ENCODE data around the gene TNFRSF14.

Gene TNFRSF14

GRCh38 chr1:2597441-2598328, 41.5 kb downstream of the TNFRSF14 start (continued):
- TF ChIP-seq PATZ1 (CRISPR knock-in tag; IDR thresholded peaks at IDR 0.05; ENCODE audit: borderline replicate concordance) = no peak
- TF ChIP-seq ZFP3 (CRISPR knock-in tag; IDR thresholded peaks at IDR 0.05) = no peak
- TF ChIP-seq OSR1 (CRISPR knock-in tag; IDR thresholded peaks at IDR 0.05) = no peak
- TF ChIP-seq ZC3H10 (CRISPR knock-in tag; IDR thresholded peaks at IDR 0.05) = no peak
- TF ChIP-seq GLIS3 (CRISPR knock-in tag; IDR thresholded peaks at IDR 0.05) = no peak
- TF ChIP-seq ZFP30 (CRISPR knock-in tag; IDR thresholded peaks at IDR 0.05) = no peak
- TF ChIP-seq ISL1 (CRISPR knock-in tag; IDR thresholded peaks at IDR 0.05) = no peak
- TF ChIP-seq PPARA (CRISPR knock-in tag; IDR thresholded peaks at IDR 0.05; ENCODE audit: borderline replicate concordance) = no peak
- TF ChIP-seq ARNTL (CRISPR knock-in tag; IDR thresholded peaks at IDR 0.05; ENCODE audit: borderline replicate concordance, low read depth) = no peak
- no peak for TF ChIP-seq ZNF8 (CRISPR knock-in tag; IDR thresholded peaks at IDR 0.05)
- no peak for TF ChIP-seq SNAI2 (CRISPR knock-in tag; IDR thresholded peaks at IDR 0.05)

- no peak for ATAC-seq
- TF ChIP-seq TSHZ2 (CRISPR knock-in tag; IDR thresholded peaks at IDR 0.05) = no peak
- no peak for TF ChIP-seq BACH2 (CRISPR knock-in tag; IDR thresholded peaks at IDR 0.05; ENCODE audit: borderline replicate concordance)
- no peak for TF ChIP-seq ZNF70 (CRISPR knock-in tag; IDR thresholded peaks at IDR 0.05)
- TF ChIP-seq PATZ1 (CRISPR knock-in tag; IDR thresholded peaks at IDR 0.05; ENCODE audit: borderline replicate concordance) = no peak
- TF ChIP-seq SNAI2 (CRISPR knock-in tag; IDR thresholded peaks at IDR 0.05) = no peak
- no peak for TF ChIP-seq TOX (CRISPR knock-in tag; IDR thresholded peaks at IDR 0.05; ENCODE audit: borderline replicate concordance)
- no peak for TF ChIP-seq ZNF565 (CRISPR knock-in tag; conservative IDR thresholded peaks at IDR 0.05; ENCODE audit: low read depth)
- no peak for TF ChIP-seq ZFP30 (CRISPR knock-in tag; IDR thresholded peaks at IDR 0.05)
- TF ChIP-seq GLIS3 (CRISPR knock-in tag; IDR thresholded peaks at IDR 0.05) = no peak
- TF ChIP-seq TCF4 (CRISPR knock-in tag; IDR thresholded peaks at IDR 0.05; ENCODE audit: borderline replicate concordance) = no peak
These were observed 42.3 kb downstream of the TNFRSF14 start for GRCh38 chr1:2598329-2598931.

- ATAC-seq = no peak
- TF ChIP-seq ARNTL (CRISPR knock-in tag; IDR thresholded peaks at IDR 0.05; ENCODE audit: borderline replicate concordance, low read depth) (no peak), RARB (CRISPR knock-in tag; IDR thresholded peaks at IDR 0.05) (no peak), CREB5 (CRISPR knock-in tag; IDR thresholded peaks at IDR 0.05; ENCODE audit: low read depth) (no peak), CSRNP3 (CRISPR knock-in tag; IDR thresholded peaks at IDR 0.05) (no peak), ZNF565 (CRISPR knock-in tag; conservative IDR thresholded peaks at IDR 0.05; ENCODE audit: low read depth) (no peak), ZNF70 (CRISPR knock-in tag; IDR thresholded peaks at IDR 0.05) (no peak), TSHZ2 (CRISPR knock-in tag; IDR thresholded peaks at IDR 0.05) (no peak), ZC3H10 (CRISPR knock-in tag; IDR thresholded peaks at IDR 0.05) (no peak), SNAI2 (CRISPR knock-in tag; IDR thresholded peaks at IDR 0.05) (no peak), PATZ1 (CRISPR knock-in tag; IDR thresholded peaks at IDR 0.05; ENCODE audit: borderline replicate concordance) (no peak), GLIS3 (CRISPR knock-in tag; IDR thresholded peaks at IDR 0.05) (no peak), ZNF8 (CRISPR knock-in tag; IDR thresholded peaks at IDR 0.05) (no peak)
These were observed 45.6 kb downstream of the TNFRSF14 start for GRCh38 chr1:2601721-2602303.

Data from SK-N-SH treated with all-trans-retinoic acid at 6 μM for 48 hours (cell line).